ENCODE results near the gene SNW1. TPM values are rescaled to one million over a fixed set of nuclear protein-coding genes. Genes with fewer than 3 reads are reported as not detected.
"Not testable (repeated sequence)": the region's sequence is repeated elsewhere in the genome, so short reads cannot be mapped to it uniquely, and the experiment has no call there.

Gene SNW1
- total RNA-seq, 1 donor from 2014 or later, result 105 TPM

- Histone ChIP-seq H3K79me2 (ENCODE audit: low read depth) (peaks cover 45% of the 10 kb centered on the region), H2AFZ (replicated peaks) (no peak overlapping the region), H3K9me3 (ENCODE audit: low read depth) (no peaks in the 10 kb centered on the region), H3K9ac (no peak overlapping the region), H3K27ac (no peak overlapping the region), H4K20me1 (ENCODE audit: low read depth) (peaks cover 14% of the 10 kb centered on the region), H3F3A (ENCODE audit: low read depth) (no peaks in the 10 kb centered on the region), H3K4me2 (no peak overlapping the region), H3K27me3 (no peaks in the 10 kb centered on the region), H3K4me3 (no peak overlapping the region), H3K36me3 (peaks cover 25% of the 10 kb centered on the region), H3K4me1 (no peaks in the 10 kb centered on the region)
- Mint-ChIP-seq H3K9me3 (no peaks in the 10 kb centered on the region), H3K27ac (no peak overlapping the region), H3K27me3 (ENCODE audit: insufficient read depth, low read depth) (peaks cover 2% of the 10 kb centered on the region), H3K36me3 (peaks cover 43% of the 10 kb centered on the region), H3K4me1 (no peaks in the 10 kb centered on the region), H3K4me3 (no peak overlapping the region)
- DNase-seq (ENCODE audit: low spot score), result no peak
- TF ChIP-seq CTCF (IDR thresholded peaks at IDR 0.05) (no peak), EZH2phosphoT487 (IDR thresholded peaks at IDR 0.05) (no peak), EZH2 (IDR thresholded peaks at IDR 0.05) (no peak)
Measured at GRCh38 chr14:77752266-77752665, 8.7 kb downstream of the SNW1 start.

- H3K27ac ChIP-seq; H3K27ac Mint-ChIP-seq; H3K27me3 Mint-ChIP-seq (ENCODE audit: insufficient read depth, low read depth); H3K9me3 ChIP-seq (ENCODE audit: low read depth); H4K20me1 ChIP-seq (ENCODE audit: low read depth); H2AFZ ChIP-seq (replicated peaks); H3K9ac ChIP-seq; H3K4me1 ChIP-seq; H3F3A ChIP-seq (ENCODE audit: low read depth); H3K4me1 Mint-ChIP-seq; H3K9me3 Mint-ChIP-seq; DNase-seq (ENCODE audit: low spot score); H3K4me2 ChIP-seq; H3K27me3 ChIP-seq; H3K4me3 ChIP-seq; H3K4me3 Mint-ChIP-seq: not testable (repeated sequence)
- Histone ChIP-seq H3K79me2 (ENCODE audit: low read depth) (peaks cover 25% of the 10 kb centered on the region), H3K36me3 (peaks cover 31% of the 10 kb centered on the region)
- peaks cover 33% of the 10 kb centered on the region for H3K36me3 Mint-ChIP-seq
Measured at GRCh38 chr14:77747425-77747824, 13.5 kb downstream of the SNW1 start.

GRCh38 chr14:77746064-77746702, 14.8 kb downstream of the SNW1 start:
- no peaks in the 10 kb centered on the region for H3F3A ChIP-seq (ENCODE audit: low read depth)
- no peaks in the 10 kb centered on the region for H3K9me3 Mint-ChIP-seq
- no peaks in the 10 kb centered on the region for H3K4me1 Mint-ChIP-seq
- H3K27ac Mint-ChIP-seq, result no peak overlapping the region
- H3K9me3 ChIP-seq (ENCODE audit: low read depth), result no peaks in the 10 kb centered on the region
- no peak overlapping the region for H3K4me3 Mint-ChIP-seq
- no peak for DNase-seq (ENCODE audit: low spot score)
- H3K27me3 Mint-ChIP-seq (ENCODE audit: insufficient read depth, low read depth), result no peaks in the 10 kb centered on the region
- no peak overlapping the region for H2AFZ ChIP-seq (replicated peaks)
- H3K36me3 ChIP-seq, result peaks cover 28% of the 10 kb centered on the region
- peaks cover 20% of the 10 kb centered on the region for H3K79me2 ChIP-seq (ENCODE audit: low read depth)
- no peaks in the 10 kb centered on the region for H3K4me1 ChIP-seq
- H3K27ac ChIP-seq, result no peak overlapping the region
- no peak overlapping the region for H3K9ac ChIP-seq
- no peaks in the 10 kb centered on the region for H4K20me1 ChIP-seq (ENCODE audit: low read depth)
- no peak overlapping the region for H3K4me2 ChIP-seq
- no peak overlapping the region for H3K4me3 ChIP-seq
- peaks cover 36% of the 10 kb centered on the region for H3K36me3 Mint-ChIP-seq
- no peaks in the 10 kb centered on the region for H3K27me3 ChIP-seq
- no peak for TF ChIP-seq EZH2phosphoT487 (IDR thresholded peaks at IDR 0.05)
- no peak for TF ChIP-seq EZH2 (IDR thresholded peaks at IDR 0.05)
- no peak for TF ChIP-seq CTCF (IDR thresholded peaks at IDR 0.05)

GRCh38 chr14:77741438-77741837, 19.5 kb downstream of the SNW1 start:
- Mint-ChIP-seq H3K27ac (no peak overlapping the region), H3K36me3 (peaks cover 25% of the 10 kb centered on the region), H3K27me3 (ENCODE audit: insufficient read depth, low read depth) (no peaks in the 10 kb centered on the region), H3K4me1 (no peaks in the 10 kb centered on the region), H3K4me3 (no peak overlapping the region), H3K9me3 (no peaks in the 10 kb centered on the region)
- no peak overlapping the region for H3K4me3 ChIP-seq
- no peaks in the 10 kb centered on the region for H3K27me3 ChIP-seq
- H3K36me3 ChIP-seq, result peaks cover 21% of the 10 kb centered on the region
- H3K27ac ChIP-seq, result no peak overlapping the region
- no peaks in the 10 kb centered on the region for H3K9me3 ChIP-seq (ENCODE audit: low read depth)
- H2AFZ ChIP-seq (replicated peaks), result no peak overlapping the region
- no peak for DNase-seq (ENCODE audit: low spot score)
- peaks cover 4% of the 10 kb centered on the region for H3F3A ChIP-seq (ENCODE audit: low read depth)
- no peak overlapping the region for H3K4me2 ChIP-seq
- no peaks in the 10 kb centered on the region for H3K4me1 ChIP-seq
- H3K79me2 ChIP-seq (ENCODE audit: low read depth), result peaks cover 20% of the 10 kb centered on the region
- no peak overlapping the region for H3K9ac ChIP-seq
- no peak for TF ChIP-seq CTCF (IDR thresholded peaks at IDR 0.05)
- no peak for TF ChIP-seq EZH2phosphoT487 (IDR thresholded peaks at IDR 0.05)
- TF ChIP-seq EZH2 (IDR thresholded peaks at IDR 0.05), result no peak
- H4K20me1 ChIP-seq (ENCODE audit: low read depth), result no peaks in the 10 kb centered on the region
